Thoracic aorta (tissue), 2 donors: Measurements from ENCODE around the gene CCDC174. TPM values are rescaled to one million over a fixed set of nuclear protein-coding genes. Genes with fewer than 3 reads are reported as not detected.

Experiments used
- ATAC-seq: fragments of 150-250 bp; one replicate; pipeline ENCODE4 v1.8.0; 2017; ENCODE audit warnings: low read depth; ENCODE audit not compliant: insufficient number of reproducible peaks, low FRiP score
- DNase-seq: peaks from one replicate; pipeline ENCODE4 v3.0.0-alpha.2; 2020; ENCODE audit warnings: low spot score
- H3K27ac ChIP-seq, 2 donors: fragments of 200-600 bp; sonication (generic); 1 replicate in 1 of 2; 2 replicates in 1 of 2; pipeline ENCODE4 v1.5.1; 2016; ENCODE audit warnings: mild to moderate bottlenecking in 2 of 2, moderate library complexity in 2 of 2
- H3K27me3 ChIP-seq: fragments of 200-600 bp; sonication (generic); replicated peaks from 2 replicates; pipeline ENCODE4 v1.6.0; 2016; ENCODE audit warnings: mild to moderate bottlenecking; ENCODE audit not compliant: insufficient read depth
- H3K36me3 ChIP-seq: fragments of 200-600 bp; sonication (generic); one replicate; pipeline ENCODE4 v1.5.1; 2016
- H3K4me1 ChIP-seq, 2 donors: fragments of 200-600 bp; sonication (generic); 1 replicate in 1 of 2; 2 replicates in 1 of 2; pipeline versions ENCODE4 v1.5.1 to v1.6.0; 2016; ENCODE audit warnings: low read depth in 2 of 2, mild to moderate bottlenecking in 1 of 2; ENCODE audit not compliant: control insufficient read depth in 1 of 2
- H3K4me3 ChIP-seq: fragments of 200-600 bp; sonication (generic); 2 replicates; pipeline ENCODE4 v1.5.1; 2016; ENCODE audit warnings: mild to moderate bottlenecking
- H3K9me3 ChIP-seq: fragments of 200-600 bp; sonication (generic); 2 replicates; pipeline ENCODE4 v1.5.1; 2016
- CTCF ChIP-seq: fragments of 200-600 bp; sonication (generic); IDR thresholded peaks from one replicate; pipeline ENCODE4 v1.5.1; 2019; ENCODE audit warnings: antibody characterized with exemption
- total RNA-seq, 2 donors: library from RNA; depleted of rRNA; stranded (reverse); fragments of >200 nt; gene quantifications; one replicate each; pipeline versions ENCODE4 v1.1.0 to v1.2.3, GENCODE V29; 2016

Gene CCDC174
- total RNA-seq, 2 donors from 2014 or later = 9.6 to 34.6 TPM

DNA sequence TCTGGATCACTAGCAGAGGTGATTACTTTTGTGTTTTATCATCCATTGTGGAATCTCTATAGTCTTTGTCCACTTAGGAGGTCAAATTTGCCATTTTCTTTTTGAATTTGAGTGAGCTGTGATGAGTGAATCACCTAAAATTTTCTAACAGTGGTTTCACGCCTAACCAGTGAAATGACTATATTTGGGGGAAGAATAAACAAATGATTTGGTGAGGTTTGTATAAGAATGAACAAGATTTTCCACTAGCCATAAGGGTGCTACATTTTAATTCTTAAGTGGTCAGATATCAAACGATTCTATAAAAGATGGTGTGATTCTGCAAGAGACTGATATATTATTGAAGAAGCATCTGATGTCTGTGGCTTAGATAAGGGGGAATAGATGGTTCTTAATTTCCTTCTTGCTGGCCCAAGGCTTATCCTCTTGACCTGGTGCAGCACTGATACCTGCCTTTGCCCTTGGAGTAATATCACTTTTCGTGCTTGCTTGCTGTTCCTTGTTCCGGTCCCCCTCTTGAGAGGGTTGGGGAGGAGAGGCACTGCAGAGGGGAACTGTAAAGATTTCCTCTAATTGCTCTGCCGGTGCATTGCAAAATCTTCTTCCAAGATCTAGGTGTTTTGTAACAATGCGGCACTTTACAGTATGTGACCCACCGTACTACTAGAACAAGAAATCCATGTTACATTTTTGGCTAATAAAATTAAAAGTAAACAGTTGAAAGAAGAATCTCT, 37.9 kb downstream of the CCDC174 start:
- no peak for TF ChIP-seq CTCF
- H3K27me3 ChIP-seq = no peaks in the 10 kb centered on the region
- H3K36me3 ChIP-seq = no peaks in the 10 kb centered on the region
- no peak overlapping the region for H3K4me3 ChIP-seq
- ATAC-seq (no peak), DNase-seq (no peak)
- H3K27ac ChIP-seq = no peak overlapping the region
- H3K9me3 ChIP-seq = no peaks in the 10 kb centered on the region
- no peaks in the 10 kb centered on the region for H3K4me1 ChIP-seq

GRCh38 chr3:14691239-14691638, 39.7 kb downstream of the CCDC174 start:
- no peak overlapping the region for H3K27ac ChIP-seq
- no peaks in the 10 kb centered on the region for H3K9me3 ChIP-seq
- ATAC-seq (no peak), DNase-seq (no peak)
- H3K27me3 ChIP-seq = no peaks in the 10 kb centered on the region
- no peak overlapping the region for H3K4me3 ChIP-seq
- H3K4me1 ChIP-seq = no peaks in the 10 kb centered on the region
- TF ChIP-seq CTCF = no peak
- H3K36me3 ChIP-seq = no peaks in the 10 kb centered on the region

- Histone ChIP-seq H3K9me3 (no peaks in the 10 kb centered on the region), H3K27ac (no peak overlapping the region), H3K27me3 (no peaks in the 10 kb centered on the region), H3K36me3 (no peaks in the 10 kb centered on the region), H3K4me3 (no peak overlapping the region), H3K4me1 (no peaks in the 10 kb centered on the region)
- TF ChIP-seq CTCF = no peak
- DNase-seq (no peak), ATAC-seq (no peak)
Measured at GRCh38 chr3:14691719-14692118, 40.2 kb downstream of the CCDC174 start.

- TF ChIP-seq CTCF = no peak
- H3K36me3 ChIP-seq = no peaks in the 10 kb centered on the region
- H3K27ac ChIP-seq = no peak overlapping the region
- no peaks in the 10 kb centered on the region for H3K9me3 ChIP-seq
- H3K4me1 ChIP-seq = no peaks in the 10 kb centered on the region
- no peaks in the 10 kb centered on the region for H3K27me3 ChIP-seq
- ATAC-seq (no peak), DNase-seq (no peak)
- H3K4me3 ChIP-seq = no peak overlapping the region
Measured at GRCh38 chr3:14698601-14699244, 47.2 kb downstream of the CCDC174 start.

- no peak for TF ChIP-seq CTCF
- no peak for ATAC-seq
- no peak overlapping the region for H3K27ac ChIP-seq
- H3K27me3 ChIP-seq = no peaks in the 10 kb centered on the region
- no peak for DNase-seq
- no peak overlapping the region for H3K4me3 ChIP-seq
- H3K36me3 ChIP-seq = no peaks in the 10 kb centered on the region
- no peaks in the 10 kb centered on the region for H3K4me1 ChIP-seq
- H3K9me3 ChIP-seq = no peaks in the 10 kb centered on the region
Measured at GRCh38 chr3:14699643-14700042, 48.1 kb downstream of the CCDC174 start.
